Breast epithelium (tissue), 3 donors: ENCODE results near the gene NFAT5.

Experiments used
- POLR2A ChIP-seq: fragments of 450-650 bp; IDR thresholded peaks from one replicate; pipeline ENCODE4 v1.6.1; 2016; ENCODE audit warnings: antibody characterized with exemption, mild to moderate bottlenecking, moderate library complexity
- POLR2AphosphoS5 ChIP-seq, 3 donors: sonication (generic); formaldehyde crosslinking; IDR thresholded peaks; one replicate each; pipeline ENCODE4 v1.6.1; 2017; ENCODE audit warnings: antibody characterized with exemption in 3 of 3
- TF ChIP-seq, protein P1 (sequence below), 3 donors: fragments of 450-650 bp; IDR thresholded peaks; one replicate each; pipeline ENCODE4 v1.5.1; 2016 to 2017; ENCODE audit warnings: antibody characterized with exemption in 3 of 3, mild to moderate bottlenecking in 3 of 3, moderate library complexity in 3 of 3

GRCh38 chr16:69615528-69615927 lies 49.8 kb downstream of the NFAT5 start:
- TF ChIP-seq POLR2AphosphoS5 (IDR thresholded peaks at IDR 0.05): no peak
- no peak for TF ChIP-seq POLR2A
- TF ChIP-seq, protein P1, sequence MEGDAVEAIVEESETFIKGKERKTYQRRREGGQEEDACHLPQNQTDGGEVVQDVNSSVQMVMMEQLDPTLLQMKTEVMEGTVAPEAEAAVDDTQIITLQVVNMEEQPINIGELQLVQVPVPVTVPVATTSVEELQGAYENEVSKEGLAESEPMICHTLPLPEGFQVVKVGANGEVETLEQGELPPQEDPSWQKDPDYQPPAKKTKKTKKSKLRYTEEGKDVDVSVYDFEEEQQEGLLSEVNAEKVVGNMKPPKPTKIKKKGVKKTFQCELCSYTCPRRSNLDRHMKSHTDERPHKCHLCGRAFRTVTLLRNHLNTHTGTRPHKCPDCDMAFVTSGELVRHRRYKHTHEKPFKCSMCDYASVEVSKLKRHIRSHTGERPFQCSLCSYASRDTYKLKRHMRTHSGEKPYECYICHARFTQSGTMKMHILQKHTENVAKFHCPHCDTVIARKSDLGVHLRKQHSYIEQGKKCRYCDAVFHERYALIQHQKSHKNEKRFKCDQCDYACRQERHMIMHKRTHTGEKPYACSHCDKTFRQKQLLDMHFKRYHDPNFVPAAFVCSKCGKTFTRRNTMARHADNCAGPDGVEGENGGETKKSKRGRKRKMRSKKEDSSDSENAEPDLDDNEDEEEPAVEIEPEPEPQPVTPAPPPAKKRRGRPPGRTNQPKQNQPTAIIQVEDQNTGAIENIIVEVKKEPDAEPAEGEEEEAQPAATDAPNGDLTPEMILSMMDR (IDR thresholded peaks at IDR 0.05): no peak
